Mammary epithelial cell (primary cell): Measurements from ENCODE around the gene FGF19.

Source experiments
- CTCF ChIP-seq, 2 donors: IDR thresholded peaks in 1 of 2; conservative IDR thresholded peaks in 1 of 2; 2 replicates each; pipeline ENCODE4 v1.5.1; 2011 to 2012; ENCODE audit warnings: inconsistent platforms in 2 of 2, low read length in 2 of 2, mild to moderate bottlenecking in 2 of 2, control low read depth in 1 of 2, low read depth in 1 of 2; ENCODE audit not compliant: insufficient read depth in 1 of 2; ENCODE audit errors: extremely low read depth in 1 of 2
- EZH2 ChIP-seq: IDR thresholded peaks from 2 replicates; pipeline ENCODE4 v1.6.1; 2012; ENCODE audit warnings: low read length, inconsistent platforms, borderline replicate concordance

- TF ChIP-seq EZH2 (no peak), CTCF (conservative IDR thresholded peaks at IDR 0.05 in 1 of 2, IDR thresholded peaks at IDR 0.05 in 1 of 2; ENCODE audit: extremely low read depth in 1 of 2, insufficient read depth in 1 of 2, low read depth in 1 of 2, low read length in 2 of 2) (no peak)
Measured at GRCh38 chr11:69665669-69666068, 38.2 kb downstream of the FGF19 start.
